22Rv1 (cell line): ENCODE measurements around the gene MICB.

Experiments used
- H3K27ac ChIP-seq: fragments of 450-650 bp; 2 replicates; pipeline ENCODE4 v1.5.1; 2017
- CTCF ChIP-seq: fragments of 450-650 bp; IDR thresholded peaks from 2 replicates; pipeline ENCODE4 v1.5.1; 2017; ENCODE audit warnings: mild to moderate bottlenecking
- ZFX ChIP-seq: fragments of 450-650 bp; IDR thresholded peaks from 2 replicates; pipeline ENCODE4 v1.6.1; 2017; ENCODE audit warnings: antibody characterized with exemption, borderline replicate concordance

The MICB gene

GRCh38 chr6:31525932-31526591 is 28.1 kb downstream of the MICB start:
- H3K27ac ChIP-seq: no peak overlapping the region
- TF ChIP-seq ZFX (no peak), CTCF (no peak)

DNA sequence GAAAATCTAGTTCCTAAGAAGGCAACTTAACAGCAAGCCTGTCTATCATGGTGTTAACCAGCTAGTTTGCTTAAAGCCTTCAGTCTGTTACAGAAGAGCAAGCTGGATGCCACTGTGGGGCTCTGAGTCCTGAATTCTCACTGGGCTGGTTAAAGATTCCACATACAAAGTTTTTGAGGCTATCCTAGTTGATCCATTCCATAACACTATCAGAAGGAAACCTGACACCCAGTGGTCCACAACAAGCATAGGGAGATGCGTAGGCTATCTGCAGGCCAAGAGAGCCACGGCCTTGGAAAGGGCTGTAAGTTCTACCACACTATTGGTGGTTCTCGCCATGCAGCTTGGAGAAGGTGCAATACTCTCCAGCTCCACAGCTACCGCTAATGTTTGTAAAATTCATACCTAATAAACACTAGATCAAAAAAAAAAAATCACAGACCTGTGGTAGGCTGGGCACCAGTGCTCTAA is 30.4 kb downstream of the MICB start:
- peak overlapping the region; percentile 17; the same call in 1 of the 2 replicates for H3K27ac ChIP-seq
- no peak for TF ChIP-seq ZFX
- TF ChIP-seq CTCF: no peak

DNA sequence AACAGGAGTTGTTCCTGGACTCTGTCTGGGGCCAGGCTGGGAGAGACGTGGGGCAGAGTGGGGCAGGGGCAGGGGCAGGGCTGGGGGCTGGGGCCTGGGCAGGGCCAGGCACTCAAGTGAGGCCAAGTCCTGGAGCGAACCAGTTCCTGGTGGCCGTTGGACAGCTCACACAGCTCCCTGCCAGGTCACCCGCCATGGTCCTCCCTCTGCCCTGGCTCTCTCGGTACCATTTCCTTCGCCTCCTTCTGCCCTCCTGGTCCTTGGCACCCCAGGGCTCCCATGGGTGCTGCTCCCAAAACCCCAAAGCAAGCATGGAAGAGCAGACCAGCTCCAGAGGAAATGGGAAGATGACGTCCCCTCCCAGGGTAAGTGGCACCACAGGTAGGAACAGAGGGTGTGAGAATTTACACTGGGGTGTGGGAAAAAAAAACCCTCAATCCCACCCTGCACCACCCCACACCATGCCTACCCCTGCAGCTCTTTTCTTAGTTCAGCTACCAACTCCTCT is 30.9 kb downstream of the MICB start, which contains the start of gene MCCD1:
MCCD1 (plus strand) TSS at position 142 of the 508 bp plus-strand sequence; CDS start at position 195, 53 bp downstream.
- TF ChIP-seq CTCF (no peak), ZFX (no peak)
- peak within 1 kb of the TSS; percentile 18; the same call in 1 of the 2 replicates for H3K27ac ChIP-seq

DNA sequence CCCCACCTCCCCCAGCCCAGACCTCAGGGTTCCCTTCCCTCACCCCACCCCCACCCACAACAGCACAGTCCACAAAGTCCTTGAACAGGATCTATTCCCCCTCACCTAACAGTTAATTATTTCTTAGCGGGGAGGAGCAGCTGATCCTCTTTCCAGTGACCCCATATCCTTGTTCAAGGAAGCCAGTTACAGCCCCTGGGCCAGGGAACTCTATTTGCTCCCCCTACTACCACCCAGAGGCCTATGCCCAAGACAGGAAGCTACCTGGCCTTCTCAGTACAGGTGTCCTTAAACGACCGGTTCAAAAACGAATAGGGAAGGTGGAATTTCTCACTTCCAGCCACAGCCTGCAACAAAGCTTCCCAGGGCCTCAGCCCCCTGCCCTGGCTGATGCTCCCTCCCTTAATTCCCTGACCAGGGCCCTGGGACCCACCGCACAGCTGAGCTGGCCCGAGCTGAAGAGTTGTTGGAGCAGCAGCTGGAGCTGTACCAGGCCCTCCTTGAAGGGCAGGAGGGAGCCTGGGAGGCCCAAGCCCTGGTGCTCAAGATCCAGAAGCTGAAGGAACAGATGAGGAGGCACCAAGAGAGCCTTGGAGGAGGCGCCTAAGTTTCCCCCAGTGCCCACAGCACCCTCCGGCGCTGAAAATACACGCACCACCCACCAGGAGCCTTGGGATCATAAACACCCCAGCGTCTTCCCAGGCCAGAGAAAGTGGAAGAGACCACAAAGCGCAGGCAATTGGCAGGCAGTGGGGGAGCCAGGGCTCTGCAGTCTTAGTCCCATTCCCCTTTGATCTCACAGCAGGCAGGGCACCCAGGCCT is 31.6 kb downstream of the MICB start:
- 0 out of 2 replicates have a peak overlapping the region, but pooled peaks have one; percentile 18 for H3K27ac ChIP-seq
- TF ChIP-seq ZFX: no peak
- TF ChIP-seq CTCF: no peak

- no peak overlapping the region for H3K27ac ChIP-seq
- TF ChIP-seq CTCF: no peak
- no peak for TF ChIP-seq ZFX
These were observed 32.7 kb downstream of the MICB start for GRCh38 chr6:31530659-31531058.

GRCh38 chr6:31531162-31531561 is 33.2 kb downstream of the MICB start:
- no peak overlapping the region for H3K27ac ChIP-seq
- TF ChIP-seq CTCF (no peak), ZFX (no peak)
